Loucy (cell line): ENCODE data around the gene GIT2.
"Not testable (repeated sequence)": the region's sequence is repeated elsewhere in the genome, so short reads cannot be mapped to it uniquely, and the experiment has no call there.

Experiments used
- H2AFZ ChIP-seq: fragments of 200-600 bp; sonication (generic); 2 replicates; pipeline ENCODE4 v1.6.0; 2016; ENCODE audit warnings: antibody characterized with exemption, mild to moderate bottlenecking, low read length, moderate library complexity
- H3F3A ChIP-seq: fragments of 200-600 bp; 2 replicates; pipeline ENCODE4 v1.6.0; 2016; ENCODE audit warnings: antibody characterized with exemption, low read depth, mild to moderate bottlenecking
- H3K27me3 ChIP-seq: fragments of 200-600 bp; sonication (generic); 2 replicates; pipeline ENCODE4 v1.6.1; 2014; ENCODE audit warnings: low read length, mild to moderate bottlenecking; ENCODE audit not compliant: insufficient read depth, poor library complexity, severe bottlenecking
- H3K36me3 ChIP-seq: fragments of 200-600 bp; sonication (generic); 2 replicates; pipeline ENCODE4 v1.6.1; 2016; ENCODE audit warnings: low read length; ENCODE audit not compliant: insufficient read depth
- H3K4me1 ChIP-seq: fragments of 200-600 bp; sonication (generic); 2 replicates; pipeline ENCODE4 v1.5.1; 2014; ENCODE audit warnings: low read length, mild to moderate bottlenecking; ENCODE audit not compliant: insufficient read depth, poor library complexity, severe bottlenecking
- H3K4me2 ChIP-seq: fragments of 200-600 bp; sonication (generic); 2 replicates; pipeline ENCODE4 v1.6.0; 2014; ENCODE audit warnings: antibody characterized with exemption, low read length, low read depth, mild to moderate bottlenecking; ENCODE audit not compliant: poor library complexity, severe bottlenecking
- H3K4me3 ChIP-seq: fragments of 200-600 bp; sonication (generic); 2 replicates; pipeline ENCODE4 v1.5.1; 2014; ENCODE audit warnings: low read length, mild to moderate bottlenecking, mixed read lengths; ENCODE audit not compliant: poor library complexity, severe bottlenecking
- H3K79me2 ChIP-seq: fragments of 200-600 bp; sonication (generic); 2 replicates; pipeline ENCODE4 v1.6.1; 2014; ENCODE audit warnings: low read length; ENCODE audit not compliant: insufficient read depth
- H3K9ac ChIP-seq: fragments of 200-600 bp; sonication (generic); 2 replicates; pipeline ENCODE4 v1.6.0; 2014; ENCODE audit warnings: mild to moderate bottlenecking, low read depth, low read length, moderate library complexity; ENCODE audit not compliant: poor library complexity, severe bottlenecking
- H3K9me2 ChIP-seq: fragments of 200-600 bp; sonication (generic); replicated peaks from 2 replicates; pipeline ENCODE4 v1.6.1; 2016; ENCODE audit warnings: low read depth, low read length, mixed read lengths
- H3K9me3 ChIP-seq: fragments of 200-600 bp; sonication (generic); 2 replicates; pipeline ENCODE4 v1.6.1; 2014; ENCODE audit warnings: mild to moderate bottlenecking, antibody characterized with exemption, low read length, low read depth; ENCODE audit not compliant: insufficient read depth
- H4K20me1 ChIP-seq: fragments of 200-600 bp; sonication (generic); 2 replicates; pipeline ENCODE4 v1.6.0; 2014; ENCODE audit warnings: antibody characterized with exemption, low read length, mild to moderate bottlenecking; ENCODE audit not compliant: insufficient read depth, poor library complexity, severe bottlenecking
- EZH2phosphoT487 ChIP-seq: fragments of 200-600 bp; IDR thresholded peaks from 2 replicates; pipeline ENCODE4 v1.6.1; 2018; ENCODE audit warnings: antibody characterized with exemption, mild to moderate bottlenecking, moderate library complexity, borderline replicate concordance
- TF ChIP-seq, protein P1 (sequence below): fragments of 200-600 bp; sonication (generic); conservative IDR thresholded peaks from 2 replicates; pipeline ENCODE4 v1.5.1; 2014; ENCODE audit warnings: mild to moderate bottlenecking, antibody characterized with exemption, low read length

GIT2 gene

DNA sequence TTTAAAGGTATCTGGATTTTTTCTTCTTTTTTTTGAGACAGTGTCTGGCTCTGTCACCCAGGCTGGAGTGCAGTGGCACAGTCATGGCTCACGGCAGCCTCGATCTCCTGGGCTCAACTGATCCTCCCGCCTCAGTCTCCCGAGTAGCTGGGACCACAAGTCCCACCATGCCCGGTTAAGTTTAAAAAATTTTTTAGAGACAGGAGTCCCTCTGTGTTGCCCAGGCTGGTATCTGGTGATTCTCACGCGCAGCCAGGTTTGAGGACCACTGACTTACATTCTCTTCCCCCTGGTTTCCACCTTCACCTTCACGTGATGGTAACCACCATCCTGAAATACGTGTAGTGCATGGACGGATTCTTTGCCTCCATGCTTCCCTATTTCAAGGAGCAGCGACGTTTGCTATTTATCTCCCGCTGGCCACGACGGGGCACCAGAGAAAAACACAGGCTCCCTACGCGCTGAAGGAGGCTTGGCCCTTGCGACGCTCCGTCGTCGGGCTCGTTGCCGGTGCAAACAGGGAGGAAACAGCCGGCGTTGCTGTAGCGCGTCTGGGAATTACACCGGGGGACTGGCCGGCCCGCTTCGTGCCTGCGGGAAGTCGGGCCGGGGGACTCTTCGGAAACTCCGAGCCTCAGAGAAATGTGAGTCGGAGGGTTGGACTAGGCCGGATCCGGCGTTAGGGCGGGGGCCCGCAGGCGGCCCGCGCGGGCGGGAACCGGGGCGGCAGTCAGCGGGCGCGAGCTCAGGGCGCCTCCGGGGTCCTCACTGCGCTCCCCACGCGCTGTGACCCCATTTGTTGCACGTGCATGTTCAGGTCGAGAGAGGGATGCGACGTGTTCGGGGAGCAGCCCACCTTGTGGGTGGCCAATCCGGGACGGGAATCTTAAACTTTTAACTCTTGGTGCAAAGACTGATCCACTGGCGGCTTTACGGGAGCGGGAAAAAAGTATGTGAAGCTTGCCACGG, 96.1 kb downstream of the GIT2 start, which contains the start of gene TCHP:
TSS of gene TCHP (plus strand) at position 492 of the 969 bp plus-strand sequence. CDS start 2,753 bp downstream, outside the sequence.
- peaks cover 28% of the 10 kb centered on the region for H3K79me2 ChIP-seq
- peak within 1 kb of the TSS; percentile 84 for H3K9ac ChIP-seq
- H3K27me3 ChIP-seq: no peaks in the 10 kb centered on the region
- peak within 1 kb of the TSS; percentile 98 for H2AFZ ChIP-seq
- H3K36me3 ChIP-seq: peaks cover 22% of the 10 kb centered on the region; the same call in 1 of the 2 replicates
- peaks cover 10% of the 10 kb centered on the region for H4K20me1 ChIP-seq
- no peaks in the 10 kb centered on the region for H3F3A ChIP-seq
- H3K9me2 ChIP-seq: no peaks in the 10 kb centered on the region
- peak within 1 kb of the TSS; percentile 84 for H3K4me3 ChIP-seq
- H3K4me2 ChIP-seq: peak within 1 kb of the TSS; percentile 79
- no peaks in the 10 kb centered on the region for H3K9me3 ChIP-seq
- H3K4me1 ChIP-seq: peaks cover 16% of the 10 kb centered on the region
- TF ChIP-seq EZH2phosphoT487: no peak
- TF ChIP-seq, protein P1, sequence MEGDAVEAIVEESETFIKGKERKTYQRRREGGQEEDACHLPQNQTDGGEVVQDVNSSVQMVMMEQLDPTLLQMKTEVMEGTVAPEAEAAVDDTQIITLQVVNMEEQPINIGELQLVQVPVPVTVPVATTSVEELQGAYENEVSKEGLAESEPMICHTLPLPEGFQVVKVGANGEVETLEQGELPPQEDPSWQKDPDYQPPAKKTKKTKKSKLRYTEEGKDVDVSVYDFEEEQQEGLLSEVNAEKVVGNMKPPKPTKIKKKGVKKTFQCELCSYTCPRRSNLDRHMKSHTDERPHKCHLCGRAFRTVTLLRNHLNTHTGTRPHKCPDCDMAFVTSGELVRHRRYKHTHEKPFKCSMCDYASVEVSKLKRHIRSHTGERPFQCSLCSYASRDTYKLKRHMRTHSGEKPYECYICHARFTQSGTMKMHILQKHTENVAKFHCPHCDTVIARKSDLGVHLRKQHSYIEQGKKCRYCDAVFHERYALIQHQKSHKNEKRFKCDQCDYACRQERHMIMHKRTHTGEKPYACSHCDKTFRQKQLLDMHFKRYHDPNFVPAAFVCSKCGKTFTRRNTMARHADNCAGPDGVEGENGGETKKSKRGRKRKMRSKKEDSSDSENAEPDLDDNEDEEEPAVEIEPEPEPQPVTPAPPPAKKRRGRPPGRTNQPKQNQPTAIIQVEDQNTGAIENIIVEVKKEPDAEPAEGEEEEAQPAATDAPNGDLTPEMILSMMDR: peak; percentile 44

DNA sequence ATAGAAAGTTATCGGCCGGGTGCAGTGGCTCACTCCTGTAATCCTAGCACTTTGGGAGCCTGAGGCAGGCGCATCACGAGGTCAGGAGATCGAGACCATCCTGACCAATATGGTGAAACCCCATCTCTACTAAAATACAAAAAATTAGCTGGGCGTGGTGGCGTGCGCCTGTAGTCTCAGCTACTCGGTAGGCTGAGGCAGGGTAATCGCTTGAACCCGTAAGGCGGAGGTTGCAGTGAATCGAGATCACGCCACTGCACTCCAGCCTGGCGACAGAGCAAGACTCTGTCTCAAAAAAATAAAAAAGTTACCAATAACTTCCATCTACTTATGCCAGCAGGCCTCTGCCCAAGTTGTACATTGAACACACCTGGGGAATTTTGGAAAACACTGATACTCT, 96.8 kb downstream of the GIT2 start:
- peaks cover 28% of the 10 kb centered on the region for H3K79me2 ChIP-seq
- not testable (repeated sequence) for H3K9me2 ChIP-seq, H3F3A ChIP-seq, H3K27me3 ChIP-seq, H4K20me1 ChIP-seq, H3K9me3 ChIP-seq
- peak overlapping the region; percentile 84 for H3K9ac ChIP-seq
- peak overlapping the region; percentile 84 for H3K4me3 ChIP-seq
- H3K4me1 ChIP-seq: peaks cover 16% of the 10 kb centered on the region
- peaks cover 15% of the 10 kb centered on the region; the same call in 1 of the 2 replicates for H3K36me3 ChIP-seq
- peak overlapping the region; percentile 79 for H3K4me2 ChIP-seq
- peak overlapping the region; percentile 98 for H2AFZ ChIP-seq

DNA sequence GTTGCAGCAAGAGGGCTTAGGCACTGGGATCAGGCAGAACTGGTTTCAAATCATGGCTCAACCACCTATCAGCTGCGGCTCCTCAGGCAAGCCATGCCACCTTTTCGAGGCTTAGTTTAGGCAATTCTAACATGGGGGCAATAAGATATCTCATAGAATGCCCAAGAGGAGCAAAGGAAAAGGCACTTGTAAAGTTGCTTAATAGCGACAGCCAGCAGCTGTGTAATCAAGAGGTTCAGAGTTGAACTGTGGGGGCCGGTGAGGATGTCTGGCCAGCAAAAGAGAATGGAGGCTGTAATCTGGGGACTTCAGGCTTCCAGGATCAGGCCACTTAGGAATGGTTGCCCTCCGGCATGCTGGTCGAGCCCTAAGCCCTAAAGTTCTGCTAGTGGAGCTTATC, 99.1 kb downstream of the GIT2 start:
- Histone ChIP-seq H3K4me2 (no peak overlapping the region), H4K20me1 (peaks cover 10% of the 10 kb centered on the region), H3K9ac (no peak overlapping the region), H3K27me3 (no peaks in the 10 kb centered on the region), H3F3A (no peaks in the 10 kb centered on the region), H3K79me2 (peaks cover 19% of the 10 kb centered on the region), H2AFZ (no peak overlapping the region), H3K36me3 (no peaks in the 10 kb centered on the region), H3K4me3 (no peak overlapping the region), H3K4me1 (peaks cover 16% of the 10 kb centered on the region), H3K9me3 (no peaks in the 10 kb centered on the region), H3K9me2 (no peaks in the 10 kb centered on the region)
- no peak for TF ChIP-seq EZH2phosphoT487
- TF ChIP-seq, protein P1: no peak
